Measurements from ENCODE around the gene RSRC1.
"Not testable (repeated sequence)": the region's sequence is repeated elsewhere in the genome, so short reads cannot be mapped to it uniquely, and the experiment has no call there.

RSRC1 gene

GRCh38 chr3:158528076-158528674 is 418.3 kb downstream of the RSRC1 start:
- DNase-seq (ENCODE audit: low read depth in 2 of 2): no peak

GRCh38 chr3:158531334-158531733 is 421.4 kb downstream of the RSRC1 start:
- DNase-seq (ENCODE audit: low read depth in 2 of 2): no peak

DNA sequence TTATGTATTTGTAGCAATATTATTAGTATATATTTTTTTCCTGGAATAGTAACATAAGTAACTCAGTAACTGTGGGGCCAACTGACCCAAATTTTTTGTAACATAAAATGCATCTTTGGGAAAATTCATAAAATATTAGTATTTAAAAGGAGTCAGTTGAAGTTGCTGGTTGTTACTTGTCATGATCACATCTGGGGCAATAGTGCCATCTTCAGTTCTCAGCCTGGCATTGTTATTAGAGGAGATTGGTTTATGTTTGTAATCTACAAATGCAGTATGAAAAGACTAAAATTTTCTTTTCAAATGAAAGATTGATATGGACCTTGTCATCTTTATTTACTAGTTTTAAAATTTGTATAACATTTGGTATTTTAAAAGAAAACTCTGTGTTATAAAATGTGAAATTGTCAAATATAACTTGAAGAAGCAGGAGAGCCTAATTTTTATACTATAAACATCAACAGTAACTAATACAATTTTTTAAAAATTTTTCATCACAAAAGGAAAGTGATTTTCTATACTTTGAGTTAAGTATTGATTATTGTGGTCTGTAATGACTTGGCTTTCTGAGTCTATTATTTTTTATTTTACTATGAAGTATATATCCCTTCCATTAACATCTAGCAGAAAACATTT is 422.3 kb downstream of the RSRC1 start:
- DNase-seq (ENCODE audit: low read depth in 2 of 2): no peak

GRCh38 chr3:158535918-158536317 is 426.0 kb downstream of the RSRC1 start:
- no peak for DNase-seq (ENCODE audit: low read depth in 2 of 2)

- DNase-seq (ENCODE audit: low read depth in 2 of 2): peak in 1 of 2 experiments; percentile 32
Measured at GRCh38 chr3:158539414-158540014, 429.6 kb downstream of the RSRC1 start.

- no peak for DNase-seq (ENCODE audit: low read depth in 2 of 2)
Measured at GRCh38 chr3:158540066-158540465, 430.2 kb downstream of the RSRC1 start.

DNA sequence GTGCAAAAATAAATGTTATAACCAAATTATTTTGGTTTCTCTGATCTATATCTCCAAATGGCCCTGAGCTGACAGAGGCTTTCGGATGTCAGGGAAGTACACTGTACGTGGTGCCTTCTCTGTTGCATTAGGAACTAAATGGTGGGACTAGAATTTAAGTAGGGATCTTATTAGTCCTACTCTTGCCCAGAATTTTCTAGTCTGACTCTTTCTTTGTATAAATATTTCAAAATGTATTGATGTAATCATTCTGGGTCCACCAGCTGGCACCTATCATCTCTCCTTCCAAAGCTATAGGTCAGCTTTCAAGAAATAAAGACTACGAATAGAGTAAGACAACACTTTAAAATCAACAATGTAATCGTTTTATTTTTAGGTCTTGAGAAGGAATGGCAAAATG is 438.8 kb downstream of the RSRC1 start:
- no peak for DNase-seq (ENCODE audit: low read depth in 2 of 2)

- not testable (repeated sequence) for DNase-seq (ENCODE audit: low read depth in 2 of 2)
Measured at GRCh38 chr3:158549938-158550337, 440.0 kb downstream of the RSRC1 start.

GRCh38 chr3:158552124-158552523 is 442.2 kb downstream of the RSRC1 start:
- no peak for DNase-seq (ENCODE audit: low read depth in 2 of 2)

- DNase-seq (ENCODE audit: low read depth in 2 of 2): no peak
Measured at GRCh38 chr3:158559504-158559903, 449.6 kb downstream of the RSRC1 start.

GRCh38 chr3:158560979-158561378 is 451.1 kb downstream of the RSRC1 start:
- no peak for DNase-seq (ENCODE audit: low read depth in 2 of 2)

GRCh38 chr3:158562674-158563073 is 452.8 kb downstream of the RSRC1 start:
- no peak for DNase-seq (ENCODE audit: low read depth in 2 of 2)

- no peak for DNase-seq (ENCODE audit: low read depth in 2 of 2)
Measured at GRCh38 chr3:158563076-158563475, 453.2 kb downstream of the RSRC1 start.

DNA sequence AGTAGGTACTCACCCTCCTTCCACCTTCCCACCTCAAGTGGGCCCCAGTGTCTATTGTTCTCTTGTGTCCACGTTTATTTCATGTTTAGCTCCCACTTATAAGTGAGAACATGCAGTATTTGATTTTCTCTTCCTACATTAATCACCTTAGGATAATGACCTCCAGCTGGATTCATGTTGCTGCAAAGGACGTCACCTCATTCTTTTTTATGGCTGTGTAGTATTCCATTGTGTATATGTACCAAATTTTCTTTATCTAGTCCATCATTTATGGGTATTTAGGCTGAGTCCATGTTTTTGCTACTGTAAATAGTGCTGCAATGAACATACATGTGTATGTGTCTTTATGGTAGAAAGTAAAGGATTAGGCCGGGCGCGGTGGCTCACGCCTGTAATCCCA is 455.2 kb downstream of the RSRC1 start:
- DNase-seq (ENCODE audit: low read depth in 2 of 2): no peak

DNA sequence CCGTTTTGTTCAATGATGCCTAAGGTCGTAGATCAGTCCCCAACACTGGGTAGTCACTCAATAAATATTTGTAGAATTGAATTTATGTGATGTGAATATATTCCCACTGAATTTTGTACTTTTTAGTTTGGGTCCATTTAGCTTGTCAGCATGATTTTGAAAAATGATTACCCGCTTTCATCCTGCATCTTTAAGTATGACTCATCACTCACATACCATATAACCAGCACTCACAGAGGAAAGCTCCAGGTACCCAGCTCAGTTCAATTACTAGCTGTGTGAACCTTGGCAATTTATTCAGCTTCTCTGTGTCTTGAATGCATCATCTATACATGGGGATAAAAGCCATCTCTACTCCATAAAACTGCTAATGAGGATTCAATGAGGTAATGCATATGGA is 458.9 kb downstream of the RSRC1 start:
- no peak for DNase-seq (ENCODE audit: low read depth in 2 of 2)

- DNase-seq (ENCODE audit: low read depth in 2 of 2): no peak
Measured at GRCh38 chr3:158569794-158570193, 459.9 kb downstream of the RSRC1 start.

DNA sequence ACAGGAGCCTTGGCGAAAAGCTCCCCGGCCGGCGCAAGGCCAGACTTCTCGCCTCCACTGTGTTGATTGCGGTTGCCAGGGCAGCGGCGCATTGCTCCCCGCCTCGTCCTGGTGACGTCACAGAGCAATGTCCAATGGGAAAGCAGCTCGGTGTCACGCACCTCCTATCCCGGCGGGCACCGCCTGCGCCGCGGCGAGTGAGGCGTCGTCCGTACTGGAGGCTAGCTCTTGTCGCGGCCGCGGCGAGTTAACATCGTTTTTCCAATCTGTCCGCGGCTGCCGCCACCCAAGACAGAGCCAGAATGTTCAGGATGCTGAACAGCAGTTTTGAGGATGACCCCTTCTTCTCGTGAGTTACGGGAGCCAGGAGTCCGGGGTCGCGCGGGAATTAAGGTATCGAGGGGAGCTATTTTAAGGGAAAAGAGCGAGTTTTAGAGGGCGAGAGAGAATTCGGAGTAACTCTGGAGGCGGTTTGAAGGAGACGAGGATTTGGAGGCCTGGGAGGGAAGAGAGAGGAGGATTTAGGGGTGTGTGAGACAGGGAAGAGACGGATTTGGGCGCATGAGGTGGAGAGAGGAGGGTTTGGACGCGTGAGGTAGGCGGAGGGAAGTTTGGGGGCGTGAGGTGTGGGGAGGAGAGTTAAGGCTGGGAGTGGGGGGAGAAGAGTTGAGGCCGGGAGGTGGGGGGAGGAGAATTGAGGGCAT is 461.3 kb downstream of the RSRC1 start, which contains the start of gene MLF1:
TSS of gene MLF1 (plus strand) at position 196 of the 704 bp plus-strand sequence. CDS start at position 303, 107 bp downstream.
- DNase-seq (ENCODE audit: low read depth in 2 of 2): peak; percentile 78 to 83

DNA sequence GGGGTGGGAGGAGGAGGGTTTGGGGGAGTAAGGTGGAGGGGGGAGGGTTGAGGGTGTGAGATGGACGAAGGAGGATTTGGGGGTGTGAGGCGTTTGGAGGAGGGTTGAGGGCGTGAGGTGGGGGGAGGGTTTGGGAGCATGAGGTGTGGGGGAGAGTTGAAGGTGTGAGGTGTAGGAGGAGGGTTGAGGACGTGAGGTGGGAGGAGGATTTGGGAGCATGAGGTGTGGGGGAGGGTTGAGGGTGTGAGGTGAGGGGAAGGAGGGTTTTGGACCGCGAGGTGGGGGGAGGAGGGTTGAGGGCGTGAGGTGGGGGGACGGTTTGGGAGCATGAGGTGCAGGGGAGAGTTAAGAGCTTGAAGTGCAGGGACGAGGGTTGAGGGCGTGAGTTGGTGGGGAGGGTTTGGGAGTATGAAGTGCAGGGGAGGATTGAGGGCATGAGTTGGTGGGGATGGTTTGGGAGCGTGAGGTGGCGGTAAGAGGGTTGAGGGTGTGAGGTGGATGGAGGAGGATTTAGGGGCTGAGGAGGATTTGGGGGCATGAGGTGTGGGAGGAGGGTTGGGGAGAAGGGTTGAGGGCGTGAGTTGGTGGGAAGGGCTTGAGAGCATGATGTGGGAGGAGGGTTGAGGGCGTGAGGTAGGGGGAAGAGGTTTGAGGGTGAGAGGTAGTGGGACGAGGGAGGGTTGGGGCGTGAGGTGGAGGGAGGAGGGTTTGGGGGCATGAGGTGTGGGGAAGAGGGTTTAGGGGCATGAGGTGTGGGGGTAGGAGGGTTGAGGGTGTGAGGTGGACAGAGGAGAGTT is 462.3 kb downstream of the RSRC1 start:
- no peak for DNase-seq (ENCODE audit: low read depth in 2 of 2)

DNA sequence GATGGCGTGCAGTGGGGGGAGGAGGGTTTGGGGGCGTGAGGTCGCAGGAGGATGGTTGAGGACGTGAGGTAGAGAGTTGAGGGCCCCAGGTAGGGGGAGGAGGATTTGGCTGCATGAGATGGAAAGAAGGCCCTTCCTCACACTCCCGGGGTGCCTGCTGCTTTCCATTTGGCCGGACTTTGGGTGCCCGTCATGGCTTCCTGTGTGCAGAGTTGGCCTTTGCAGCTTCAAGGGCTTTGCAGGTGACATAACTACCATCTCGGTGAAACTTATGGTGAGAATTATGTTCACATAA is 462.8 kb downstream of the RSRC1 start:
- no peak for DNase-seq (ENCODE audit: low read depth in 2 of 2)

- no peak for DNase-seq (ENCODE audit: low read depth in 2 of 2)
Measured at GRCh38 chr3:158573714-158574113, 463.8 kb downstream of the RSRC1 start.

DNA sequence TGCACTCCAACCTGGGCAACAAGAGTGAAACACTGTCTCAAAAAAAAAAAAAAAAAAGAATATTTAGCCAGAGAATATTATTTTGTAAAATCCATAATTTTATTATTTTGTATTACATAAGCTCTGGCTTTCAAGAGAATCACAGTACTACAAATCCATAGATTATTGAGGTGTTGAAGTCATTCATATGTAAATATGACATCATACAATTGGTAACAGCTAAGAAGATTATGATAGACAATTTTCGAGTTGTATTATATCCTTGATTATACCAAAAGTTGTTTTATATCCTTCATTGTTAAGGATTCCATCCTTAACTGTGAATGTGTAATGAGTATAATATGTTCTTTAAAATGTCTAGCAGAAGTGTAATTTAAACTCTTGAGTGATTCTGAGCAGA is 464.8 kb downstream of the RSRC1 start:
- DNase-seq (ENCODE audit: low read depth in 2 of 2): no peak

DNA sequence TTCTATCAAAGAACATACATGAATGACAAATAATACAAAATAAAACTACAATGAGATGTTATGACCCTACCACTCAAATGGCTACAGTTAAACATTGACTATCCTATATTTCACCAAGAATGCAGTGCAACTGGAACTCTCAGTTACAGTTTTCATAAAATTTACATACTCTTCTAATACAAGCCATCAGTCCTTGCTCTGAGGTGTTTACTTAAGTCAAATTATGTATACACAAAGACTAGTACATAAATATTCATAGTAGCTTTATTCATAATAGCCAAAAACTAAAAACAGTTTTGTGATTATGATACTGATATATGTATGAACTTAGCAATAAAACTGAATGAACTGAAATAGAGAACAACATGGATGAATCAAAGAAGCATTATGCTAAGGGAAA is 480.3 kb downstream of the RSRC1 start:
- no peak for DNase-seq (ENCODE audit: low read depth in 2 of 2)
